BJ (cell line): ENCODE measurements around the gene SSBP2. TPM values are rescaled to one million over a fixed set of nuclear protein-coding genes. Genes with fewer than 3 reads are reported as not detected.
"Not testable (repeated sequence)": the region's sequence is repeated elsewhere in the genome, so short reads cannot be mapped to it uniquely, and the experiment has no call there.

Experiments
- CTCF ChIA-PET: fragments of 350-600 bp; formaldehyde crosslinking; extraction: SDS; loops from one replicate; lab custom pipeline; 2021; ENCODE audit warnings: antibody characterized with exemption, inconsistent platforms; lab: Yijun Ruan, JAX
- POLR2A ChIA-PET: fragments of 300-600 bp; sonication (Branson Sonifier 250); formaldehyde crosslinking; extraction: SDS; loops from one replicate; lab custom pipeline; 2021; ENCODE audit warnings: antibody characterized with exemption; lab: Charles Lee
- DNase-seq: peaks from one replicate; pipeline ENCODE4 v3.0.0-alpha.2; 2011; ENCODE audit warnings: low read depth
- H3K27me3 ChIP-seq: 2 replicates; pipeline ENCODE4 v1.6.0; 2011; ENCODE audit warnings: low read length; ENCODE audit not compliant: control insufficient read depth, insufficient read depth
- H3K36me3 ChIP-seq: 2 replicates; pipeline ENCODE4 v1.5.1; 2011; ENCODE audit warnings: low read length; ENCODE audit not compliant: control insufficient read depth, insufficient read depth
- H3K4me3 ChIP-seq: 2 replicates; pipeline ENCODE4 v1.5.1; 2011; ENCODE audit warnings: low read depth, mild to moderate bottlenecking, control low read depth, low read length
- polyA plus RNA-seq: library from polyadenylated mRNA; depleted of rRNA; stranded (reverse); fragments of >200 nt; gene quantifications from 2 replicates; pipeline ENCODE4 v1.2.3, GENCODE V29; 2011
- TF ChIP-seq, protein P1 (sequence below): IDR thresholded peaks from 2 replicates; pipeline ENCODE4 v1.5.1; 2011; ENCODE audit warnings: low read depth, mild to moderate bottlenecking, control low read depth, inconsistent platforms, low read length, moderate library complexity; ENCODE audit not compliant: insufficient read depth

The SSBP2 gene
- polyA plus RNA-seq, 1 experiment: 68.8 TPM

DNA sequence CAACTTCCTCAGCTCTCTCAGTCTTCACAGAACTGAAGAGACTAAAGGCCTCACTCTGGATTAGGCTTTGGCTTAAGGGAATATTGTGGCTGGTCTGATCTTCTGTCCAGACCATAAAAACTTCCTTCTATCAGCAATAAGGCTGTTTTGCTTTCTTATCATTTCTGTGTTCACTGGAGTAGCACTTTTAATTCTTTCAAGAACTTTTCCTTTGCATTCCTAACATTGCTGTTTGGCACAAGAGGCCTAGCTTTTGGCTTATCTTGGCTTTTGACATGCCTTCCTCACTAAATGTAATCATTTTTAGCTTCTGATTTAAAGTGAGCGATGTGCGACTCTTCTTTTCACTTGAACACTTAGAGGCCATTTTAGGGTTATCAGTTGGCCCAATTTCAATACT is 268.3 kb downstream of the SSBP2 start:
- H3K4me3 ChIP-seq: no peak overlapping the region
- no peaks in the 10 kb centered on the region for H3K27me3 ChIP-seq
- TF ChIP-seq, protein P1, sequence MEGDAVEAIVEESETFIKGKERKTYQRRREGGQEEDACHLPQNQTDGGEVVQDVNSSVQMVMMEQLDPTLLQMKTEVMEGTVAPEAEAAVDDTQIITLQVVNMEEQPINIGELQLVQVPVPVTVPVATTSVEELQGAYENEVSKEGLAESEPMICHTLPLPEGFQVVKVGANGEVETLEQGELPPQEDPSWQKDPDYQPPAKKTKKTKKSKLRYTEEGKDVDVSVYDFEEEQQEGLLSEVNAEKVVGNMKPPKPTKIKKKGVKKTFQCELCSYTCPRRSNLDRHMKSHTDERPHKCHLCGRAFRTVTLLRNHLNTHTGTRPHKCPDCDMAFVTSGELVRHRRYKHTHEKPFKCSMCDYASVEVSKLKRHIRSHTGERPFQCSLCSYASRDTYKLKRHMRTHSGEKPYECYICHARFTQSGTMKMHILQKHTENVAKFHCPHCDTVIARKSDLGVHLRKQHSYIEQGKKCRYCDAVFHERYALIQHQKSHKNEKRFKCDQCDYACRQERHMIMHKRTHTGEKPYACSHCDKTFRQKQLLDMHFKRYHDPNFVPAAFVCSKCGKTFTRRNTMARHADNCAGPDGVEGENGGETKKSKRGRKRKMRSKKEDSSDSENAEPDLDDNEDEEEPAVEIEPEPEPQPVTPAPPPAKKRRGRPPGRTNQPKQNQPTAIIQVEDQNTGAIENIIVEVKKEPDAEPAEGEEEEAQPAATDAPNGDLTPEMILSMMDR: no peak
- CTCF ChIA-PET: no interaction called here
- DNase-seq: no peak
- POLR2A ChIA-PET: no interaction called here
- H3K36me3 ChIP-seq: no peaks in the 10 kb centered on the region

DNA sequence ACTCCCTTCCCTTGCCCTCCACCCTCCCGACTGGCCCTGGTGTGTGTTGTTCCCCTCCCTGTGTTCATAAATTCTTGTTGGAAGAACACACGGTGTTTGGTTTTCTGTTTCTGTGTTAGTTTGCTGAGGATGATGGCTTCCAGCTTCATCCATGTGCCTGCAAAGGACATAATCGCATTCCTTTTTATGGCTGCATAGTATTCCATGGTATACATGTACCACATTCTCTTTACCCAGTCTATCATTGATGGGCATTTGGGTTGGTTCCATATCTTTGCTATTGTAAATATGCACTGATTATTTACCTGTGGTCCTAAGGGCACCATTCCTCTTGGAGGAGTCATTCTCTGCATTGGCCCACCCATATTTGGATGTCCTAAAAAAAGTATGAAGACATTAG is 277.5 kb downstream of the SSBP2 start:
- H3K4me3 ChIP-seq, DNase-seq, H3K36me3 ChIP-seq, POLR2A ChIA-PET, H3K27me3 ChIP-seq, CTCF ChIA-PET: not testable (repeated sequence)

DNA sequence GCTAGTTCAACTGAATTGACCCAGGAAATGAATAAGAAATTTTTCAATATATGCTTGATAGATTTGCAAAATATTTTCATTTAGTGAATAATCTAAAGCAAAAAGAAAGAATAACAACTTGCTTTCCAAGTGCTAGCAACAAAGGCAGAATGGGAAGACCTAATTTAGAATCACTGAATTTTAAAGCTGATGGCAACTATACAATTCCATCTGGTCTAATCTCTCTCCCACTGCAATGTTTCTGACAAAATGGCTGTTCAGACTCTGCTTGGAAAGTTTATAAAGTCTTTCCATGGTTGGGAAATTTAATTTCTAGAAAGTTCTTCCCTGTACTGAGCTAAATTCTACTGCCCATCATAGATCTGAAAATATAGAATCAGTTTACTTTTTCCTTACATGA is 281.2 kb downstream of the SSBP2 start:
- H3K27me3 ChIP-seq: no peaks in the 10 kb centered on the region
- no peak overlapping the region for H3K4me3 ChIP-seq
- POLR2A ChIA-PET: no interaction called here
- no peak for DNase-seq
- TF ChIP-seq, protein P1: no peak
- CTCF ChIA-PET: no interaction called here
- peaks cover 6% of the 10 kb centered on the region; the same call in 1 of the 2 replicates for H3K36me3 ChIP-seq

DNA sequence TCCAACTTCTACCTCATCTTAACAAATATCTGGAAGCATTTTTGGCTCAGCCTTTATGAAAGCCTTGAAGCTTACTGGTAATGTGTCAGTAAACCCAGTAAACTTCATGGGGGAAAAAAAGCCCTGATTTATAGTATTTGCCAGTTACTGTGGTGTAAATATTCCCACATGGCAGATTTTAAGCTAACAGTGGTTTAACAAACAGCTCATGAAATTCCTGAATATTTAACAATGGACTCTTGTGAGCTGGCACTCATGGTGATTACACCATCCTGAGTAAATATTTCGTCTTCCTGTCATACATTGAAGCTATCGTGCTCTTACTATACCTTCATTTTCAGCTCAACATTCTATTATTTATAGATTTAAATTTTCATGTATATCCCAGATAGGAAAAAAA is 300.0 kb downstream of the SSBP2 start:
- TF ChIP-seq, protein P1: no peak
- ChIA-PET CTCF (interaction anchor here (0.6 to 0.9 kb wide), 2 partner anchors 224 to 387 kb away, joined by 3 read pairs; no protein-coding TSS in a partner anchor), POLR2A (no interaction called here)
- DNase-seq: no peak
- Histone ChIP-seq H3K4me3 (no peak overlapping the region), H3K27me3 (no peaks in the 10 kb centered on the region), H3K36me3 (no peaks in the 10 kb centered on the region)

DNA sequence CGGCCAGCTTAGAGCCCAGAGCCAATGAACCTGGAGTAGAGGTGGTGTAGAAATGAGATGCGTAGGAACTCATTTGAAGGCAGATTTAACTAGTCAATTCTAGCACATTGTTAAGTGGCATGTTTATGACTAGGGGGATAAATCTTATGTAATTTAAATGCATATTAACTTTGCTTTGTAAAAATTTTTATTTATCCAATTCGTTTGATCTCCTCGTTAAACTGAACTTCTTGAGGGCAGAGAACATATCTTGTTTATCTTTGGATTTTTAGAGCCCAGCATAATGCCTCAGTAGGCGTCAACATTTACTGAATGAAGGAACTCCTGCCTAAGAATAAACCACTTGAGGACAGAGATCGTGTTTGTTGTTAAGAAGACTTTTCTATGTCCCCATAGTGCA is 315.9 kb downstream of the SSBP2 start:
- CTCF ChIA-PET: interaction anchor here (1.1 kb wide), 1 partner anchor 10 kb away, joined by 3 read pairs; no protein-coding TSS in a partner anchor
- Histone ChIP-seq H3K27me3 (no peaks in the 10 kb centered on the region), H3K4me3 (no peak overlapping the region), H3K36me3 (no peaks in the 10 kb centered on the region)
- TF ChIP-seq, protein P1: no peak
- POLR2A ChIA-PET: no interaction called here
- DNase-seq: no peak

- CTCF ChIA-PET: interaction anchor here (1.0 kb wide), 1 partner anchor 735 kb away, joined by 4 read pairs; no protein-coding TSS in a partner anchor
- POLR2A ChIA-PET: no interaction called here
- Histone ChIP-seq H3K36me3 (no peaks in the 10 kb centered on the region), H3K27me3 (no peaks in the 10 kb centered on the region), H3K4me3 (no peak overlapping the region)
- TF ChIP-seq, protein P1: no peak
- DNase-seq: no peak
These were observed 320.9 kb downstream of the SSBP2 start for GRCh38 chr5:81429985-81430384.
